Measurements from ENCODE around the gene NCKAP5.

Gene NCKAP5

DNA sequence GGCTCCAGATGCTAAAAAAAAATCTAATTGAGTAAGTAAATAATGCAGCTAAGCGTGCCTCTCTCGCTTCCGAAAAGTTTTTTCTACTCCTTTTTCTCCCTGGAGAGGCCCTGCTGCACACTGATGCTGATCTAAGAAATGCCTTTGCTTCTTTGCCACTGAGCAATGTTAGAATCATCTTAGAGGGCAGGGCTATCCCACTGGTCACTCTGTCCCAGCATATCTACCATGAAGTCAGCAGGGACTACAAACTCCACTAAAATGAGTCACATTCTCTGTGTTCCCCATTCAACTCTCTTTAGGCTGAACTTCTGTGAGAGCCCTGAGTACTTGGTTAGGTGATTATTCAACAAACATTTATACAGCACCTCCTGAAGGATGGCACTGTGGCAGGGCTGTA lies 770.7 kb downstream of the NCKAP5 start:
- no peak for TF ChIP-seq Cebpa-rat (IDR thresholded peaks at IDR 0.05)
- 0 out of 20 replicates have a peak, but pooled peaks cover 0 to 4% (median 0%) of the 10 kb centered on the region in 10 experiments for H3K4me1 ChIP-seq
- H3K4me3 ChIP-seq = no peak overlapping the region
- no peak overlapping the region for H3K9ac ChIP-seq
- no peak overlapping the region for H3K4me2 ChIP-seq
- H4K20me1 ChIP-seq = no peaks in the 10 kb centered on the region
- H3K27me3 ChIP-seq = no peaks in the 10 kb centered on the region
- H3K9me3 ChIP-seq (replicated peaks in 1 of 11) = no peaks in the 10 kb centered on the region
- no peak overlapping the region for H3K27ac ChIP-seq
- H3K36me3 ChIP-seq = no peaks in the 10 kb centered on the region

DNA sequence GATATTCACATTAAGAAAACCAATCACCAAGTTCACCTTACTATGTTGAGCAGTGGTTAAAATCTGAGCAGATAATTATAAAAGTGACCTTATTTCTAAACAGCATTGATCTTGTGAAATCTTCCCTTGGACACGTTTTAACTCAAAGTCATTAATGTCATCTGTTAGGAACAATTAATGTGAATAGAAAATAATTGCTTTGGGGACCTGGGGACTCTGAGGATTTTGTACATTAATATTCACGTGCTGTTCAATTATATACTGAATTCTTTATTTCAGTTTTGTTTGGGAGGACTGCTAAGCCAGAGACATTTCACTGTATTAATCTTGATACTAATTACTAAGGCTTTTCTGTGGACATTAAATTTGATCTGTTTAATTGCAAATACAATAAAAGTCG lies 771.2 kb downstream of the NCKAP5 start:
- no peak for TF ChIP-seq Cebpa-rat (IDR thresholded peaks at IDR 0.05)
- Histone ChIP-seq H3K9ac (no peak overlapping the region), H3K27me3 (no peaks in the 10 kb centered on the region), H3K4me3 (no peak overlapping the region), H3K27ac (no peak overlapping the region), H4K20me1 (no peaks in the 10 kb centered on the region), H3K4me2 (no peak overlapping the region), H3K36me3 (no peaks in the 10 kb centered on the region), H3K9me3 (replicated peaks in 1 of 11) (no peaks in the 10 kb centered on the region), H3K4me1 (no peaks in the 10 kb centered on the region)

DNA sequence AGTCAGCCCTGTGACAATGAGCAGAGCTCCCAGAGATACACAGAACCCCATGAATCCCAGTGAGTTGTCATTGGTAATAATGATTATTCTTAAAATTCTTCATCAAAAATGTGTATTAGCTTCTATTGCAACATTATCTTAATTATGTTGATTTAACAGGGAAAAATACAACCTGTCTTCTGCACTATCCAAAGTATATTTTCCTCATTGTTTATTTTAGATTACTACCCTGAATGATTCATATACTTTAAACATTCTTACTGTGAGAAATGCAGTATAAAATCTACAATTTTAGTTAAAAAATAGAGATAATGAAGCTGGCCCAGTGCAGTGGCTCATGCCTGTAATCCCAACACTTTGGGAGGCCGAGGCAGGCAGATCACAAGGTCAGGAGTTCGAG lies 773.0 kb downstream of the NCKAP5 start:
- no peak overlapping the region for H3K9ac ChIP-seq
- no peaks in the 10 kb centered on the region for H3K4me1 ChIP-seq
- H4K20me1 ChIP-seq = no peaks in the 10 kb centered on the region
- H3K4me2 ChIP-seq = no peak overlapping the region
- H3K9me3 ChIP-seq (replicated peaks in 1 of 11) = no peaks in the 10 kb centered on the region
- no peaks in the 10 kb centered on the region for H3K36me3 ChIP-seq
- H3K27me3 ChIP-seq = no peaks in the 10 kb centered on the region
- no peak overlapping the region for H3K4me3 ChIP-seq
- TF ChIP-seq Cebpa-rat (IDR thresholded peaks at IDR 0.05) = no peak
- no peak overlapping the region for H3K27ac ChIP-seq

DNA sequence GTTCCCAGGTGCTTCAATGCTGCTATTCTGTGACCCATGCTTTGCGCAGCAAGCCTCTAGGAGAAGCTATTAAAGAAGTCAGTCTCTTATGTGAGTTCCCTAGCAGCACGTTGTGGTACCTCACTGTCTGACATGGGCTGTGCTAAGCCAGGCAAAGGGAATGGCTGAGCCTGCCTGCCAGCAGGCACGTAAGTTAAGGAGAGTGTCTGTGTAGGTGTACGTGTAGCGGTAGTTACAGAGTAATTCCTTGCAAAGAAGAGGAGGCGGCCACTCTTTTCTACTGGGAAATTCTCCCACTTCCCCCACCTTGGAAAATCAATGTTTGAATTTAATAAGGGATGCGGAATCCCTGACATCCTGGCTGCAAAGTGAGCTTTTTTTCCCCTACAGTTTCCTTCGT lies 774.7 kb downstream of the NCKAP5 start:
- no peaks in the 10 kb centered on the region for H3K4me1 ChIP-seq
- TF ChIP-seq Cebpa-rat (IDR thresholded peaks at IDR 0.05) = no peak
- H3K9ac ChIP-seq = no peak overlapping the region
- H4K20me1 ChIP-seq = no peaks in the 10 kb centered on the region
- H3K36me3 ChIP-seq = no peaks in the 10 kb centered on the region
- no peaks in the 10 kb centered on the region for H3K27me3 ChIP-seq
- H3K27ac ChIP-seq = no peak overlapping the region
- no peaks in the 10 kb centered on the region for H3K9me3 ChIP-seq (replicated peaks in 1 of 11)
- no peak overlapping the region for H3K4me3 ChIP-seq
- no peak overlapping the region for H3K4me2 ChIP-seq

DNA sequence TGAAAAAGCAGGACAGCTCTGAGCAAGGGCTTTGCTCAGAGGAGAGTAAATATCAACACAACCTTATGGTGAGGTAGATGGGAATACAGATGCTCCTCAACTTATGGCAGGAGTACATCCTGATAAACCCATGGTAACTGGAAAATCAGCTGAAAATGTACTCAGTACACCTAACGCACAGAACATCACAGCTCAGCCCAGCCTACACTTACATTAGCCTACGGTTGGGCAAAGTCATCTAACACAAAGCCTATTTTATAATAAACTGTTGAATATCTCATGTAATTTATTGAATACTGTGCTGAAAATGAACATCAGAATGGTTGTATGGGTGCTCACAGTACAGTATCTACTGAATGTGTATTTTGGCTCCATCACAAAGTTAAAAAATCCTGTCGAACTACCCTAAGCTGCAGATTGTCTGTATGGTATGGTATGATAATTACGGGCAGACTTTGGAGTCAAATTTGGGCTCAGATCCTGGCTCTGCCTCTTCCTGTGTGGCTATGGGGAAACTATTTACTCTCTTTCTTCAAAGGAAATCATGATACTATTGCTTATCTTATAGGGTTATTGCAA lies 778.0 kb downstream of the NCKAP5 start:
- Histone ChIP-seq H3K9ac (no peak overlapping the region), H3K27ac (no peak overlapping the region), H4K20me1 (no peaks in the 10 kb centered on the region), H3K27me3 (no peaks in the 10 kb centered on the region), H3K36me3 (no peaks in the 10 kb centered on the region), H3K4me3 (no peak overlapping the region), H3K4me2 (no peak overlapping the region), H3K9me3 (replicated peaks in 1 of 11) (no peaks in the 10 kb centered on the region), H3K4me1 (no peaks in the 10 kb centered on the region)
- TF ChIP-seq Cebpa-rat (IDR thresholded peaks at IDR 0.05) = no peak

DNA sequence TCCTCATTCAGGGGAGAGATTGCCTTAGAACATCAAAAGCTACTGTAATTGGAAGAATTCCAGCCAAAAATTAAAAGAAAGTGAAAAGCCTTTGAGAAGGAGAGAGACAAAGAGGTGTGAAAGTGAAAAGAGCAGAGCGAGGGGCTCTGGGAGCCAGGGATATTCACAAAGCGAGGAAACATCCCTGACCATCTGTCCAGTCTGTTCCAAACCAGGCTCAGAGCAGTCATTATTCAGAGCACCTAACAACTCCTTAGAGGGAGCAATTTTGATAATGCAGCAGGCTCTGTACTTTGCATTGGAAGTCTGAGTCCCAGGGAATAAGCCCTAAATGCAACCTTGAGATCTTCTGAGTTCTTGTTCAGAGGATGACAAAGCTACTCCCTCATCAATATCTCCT lies 779.2 kb downstream of the NCKAP5 start:
- H3K27ac ChIP-seq = no peak overlapping the region
- no peak overlapping the region for H3K9ac ChIP-seq
- H3K4me3 ChIP-seq = no peak overlapping the region
- H3K36me3 ChIP-seq = no peaks in the 10 kb centered on the region
- H3K4me2 ChIP-seq = no peak overlapping the region
- H3K9me3 ChIP-seq (replicated peaks in 1 of 11) = no peaks in the 10 kb centered on the region
- no peaks in the 10 kb centered on the region for H3K4me1 ChIP-seq
- no peak for TF ChIP-seq Cebpa-rat (IDR thresholded peaks at IDR 0.05)
- H3K27me3 ChIP-seq = no peaks in the 10 kb centered on the region
- no peaks in the 10 kb centered on the region for H4K20me1 ChIP-seq

DNA sequence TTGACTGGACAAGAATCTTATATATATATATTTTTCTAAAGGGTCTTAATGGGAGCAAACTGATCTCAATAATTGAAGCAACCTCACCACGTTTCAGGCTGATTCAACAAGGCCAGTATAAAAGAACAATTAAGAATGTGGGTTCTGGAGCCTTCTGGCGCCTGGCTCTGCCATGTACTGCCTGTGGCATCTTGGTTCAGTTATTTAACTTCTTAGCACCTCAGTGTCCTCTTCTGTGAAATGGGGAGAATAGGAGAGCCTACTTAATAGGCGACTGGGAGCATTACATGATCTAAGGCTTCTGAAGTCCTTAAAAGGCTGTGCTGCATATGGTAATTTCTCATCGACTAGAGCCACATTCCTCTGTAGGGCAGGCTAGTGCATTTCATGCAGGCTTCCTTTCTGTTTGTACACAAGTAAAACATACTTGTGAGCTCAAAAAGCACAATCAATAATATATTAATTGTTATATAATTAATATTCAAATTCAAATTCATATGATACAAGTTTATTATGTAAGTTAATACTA lies 779.9 kb downstream of the NCKAP5 start:
- Histone ChIP-seq H3K27ac (no peak overlapping the region), H3K4me3 (no peak overlapping the region)
- no peak for TF ChIP-seq Cebpa-rat (IDR thresholded peaks at IDR 0.05)

DNA sequence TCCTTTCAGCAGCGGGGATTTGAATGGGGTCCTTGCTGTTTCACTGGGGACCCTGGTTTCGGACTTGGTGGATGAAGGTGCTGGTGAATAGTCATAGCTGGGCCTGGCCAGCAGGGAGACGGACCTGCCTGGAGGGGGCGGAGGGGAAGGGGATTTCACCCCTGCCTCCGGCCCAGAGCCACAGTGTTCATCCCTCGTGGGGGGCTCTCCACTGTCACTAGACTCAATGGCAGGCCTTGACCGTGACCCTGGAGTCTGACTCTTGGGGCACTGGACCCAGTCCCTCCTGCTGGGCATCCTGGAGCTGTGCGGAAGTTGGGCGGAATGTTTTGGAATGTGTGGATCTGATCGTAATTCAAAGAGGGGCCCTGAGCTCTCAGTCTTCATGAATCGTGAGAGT lies 784.4 kb downstream of the NCKAP5 start:
- no peaks in the 10 kb centered on the region for H3K27me3 ChIP-seq
- H3K27ac ChIP-seq = no peak overlapping the region

More for the DNA sequence above, 779.9 kb downstream of the NCKAP5 start:
- Histone ChIP-seq H3K4me2 (no peak overlapping the region), H3K9me3 (replicated peaks in 1 of 11) (no peaks in the 10 kb centered on the region), H3K4me1 (no peaks in the 10 kb centered on the region), H4K20me1 (no peaks in the 10 kb centered on the region), H3K9ac (no peak overlapping the region), H3K36me3 (no peaks in the 10 kb centered on the region), H3K27me3 (no peaks in the 10 kb centered on the region)

DNA sequence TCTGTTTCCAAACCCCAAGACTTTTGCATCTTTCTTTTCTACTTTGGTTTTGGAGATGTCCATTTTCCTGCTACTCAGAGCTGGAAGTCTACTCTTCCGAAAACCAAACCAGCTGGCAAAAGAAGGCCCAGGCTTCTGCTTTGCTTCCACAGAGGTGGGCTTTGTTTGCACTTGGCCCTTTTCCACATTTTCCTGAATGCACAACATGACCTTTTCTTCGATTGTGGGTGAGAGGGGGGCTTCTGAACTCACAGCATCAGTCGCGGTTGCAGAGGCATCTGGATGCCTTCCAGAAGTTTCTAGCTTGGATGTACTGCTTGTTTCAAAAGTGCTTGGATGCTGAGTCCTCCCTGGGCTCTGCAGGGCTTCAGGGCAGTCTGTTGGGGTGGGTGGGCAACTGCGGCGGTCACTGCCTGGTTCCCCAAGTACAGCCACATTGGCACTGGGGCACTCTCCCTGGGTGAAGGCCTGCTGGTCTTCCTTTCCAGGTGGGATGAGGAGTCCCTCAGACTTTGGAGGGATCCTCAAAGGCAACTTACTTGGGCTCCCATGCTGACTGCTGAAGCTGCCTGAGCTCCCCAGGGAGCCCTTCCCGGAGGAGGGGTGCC lies 786.0 kb downstream of the NCKAP5 start:
- no peak overlapping the region for H3K4me3 ChIP-seq
- no peak overlapping the region for H3K4me2 ChIP-seq
- H3K27ac ChIP-seq = no peak overlapping the region
- H3K9me3 ChIP-seq (replicated peaks in 1 of 11) = no peaks in the 10 kb centered on the region
- H3K9ac ChIP-seq = no peak overlapping the region
- H3K27me3 ChIP-seq = no peaks in the 10 kb centered on the region
- no peaks in the 10 kb centered on the region for H3K4me1 ChIP-seq
- H4K20me1 ChIP-seq = no peaks in the 10 kb centered on the region
- H3K36me3 ChIP-seq = no peaks in the 10 kb centered on the region
- TF ChIP-seq Cebpa-rat (IDR thresholded peaks at IDR 0.05) = no peak

More for the DNA sequence above, 784.4 kb downstream of the NCKAP5 start:
- no peak for TF ChIP-seq Cebpa-rat (IDR thresholded peaks at IDR 0.05)
- no peaks in the 10 kb centered on the region for H3K9me3 ChIP-seq (replicated peaks in 1 of 11)
- no peak overlapping the region for H3K9ac ChIP-seq
- H3K36me3 ChIP-seq = no peaks in the 10 kb centered on the region
- H4K20me1 ChIP-seq = no peaks in the 10 kb centered on the region
- H3K4me2 ChIP-seq = no peak overlapping the region
- H3K4me3 ChIP-seq = no peak overlapping the region
- H3K4me1 ChIP-seq = no peaks in the 10 kb centered on the region

DNA sequence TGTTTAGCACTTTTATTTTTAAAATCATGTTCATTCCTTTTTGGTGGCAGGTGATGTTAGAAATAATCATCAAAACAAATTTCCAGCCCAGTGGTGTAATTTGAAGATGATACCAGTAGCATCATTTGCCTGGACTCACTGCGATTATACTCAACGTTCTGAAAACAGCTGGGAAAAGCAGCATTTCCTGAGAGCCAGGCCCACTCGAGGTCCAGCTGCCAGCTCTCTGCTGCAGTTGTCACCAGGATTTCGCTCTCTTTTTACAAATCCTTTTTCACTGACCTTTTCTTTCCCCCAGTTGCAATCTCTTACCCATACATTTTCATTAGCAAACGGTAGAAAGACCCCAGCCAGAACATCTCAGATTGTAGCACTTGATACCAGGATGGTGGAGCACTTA lies 787.6 kb downstream of the NCKAP5 start:
- Histone ChIP-seq H3K4me1 (no peaks in the 10 kb centered on the region), H4K20me1 (no peaks in the 10 kb centered on the region), H3K9ac (no peak overlapping the region), H3K4me3 (no peak overlapping the region), H3K36me3 (no peaks in the 10 kb centered on the region), H3K27ac (no peak overlapping the region), H3K9me3 (replicated peaks in 1 of 11) (no peaks in the 10 kb centered on the region), H3K27me3 (no peaks in the 10 kb centered on the region), H3K4me2 (no peak overlapping the region)
- no peak for TF ChIP-seq Cebpa-rat (IDR thresholded peaks at IDR 0.05)

All from BLaER1 treated with 17β-estradiol and CSF1 and Interleukin-3, amounts not matched to agents 10 nM and 100 nM (cell line).